SIG-M5 treated with dmso at 0.1 percent for 504 hours (cell line): ENCODE measurements around the gene ONECUT3.
"Not testable (repeated sequence)": the region's sequence is repeated elsewhere in the genome, so short reads cannot be mapped to it uniquely, and the experiment has no call there.

Source experiments
- DNase-seq: peaks from one replicate; lab custom pipeline; 2025; ENCODE audit not compliant: unreplicated experiment; lab: John Stamatoyannopoulos, UW

ONECUT3 gene

GRCh38 chr19:1790054-1790792, 36.9 kb downstream of the ONECUT3 start:
- DNase-seq, result no peak

GRCh38 chr19:1791879-1792278, 38.6 kb downstream of the ONECUT3 start:
- DNase-seq, result no peak

GRCh38 chr19:1794424-1795172, 41.3 kb downstream of the ONECUT3 start:
- no peak for DNase-seq

- DNase-seq, result no peak
These were observed 43.3 kb downstream of the ONECUT3 start for GRCh38 chr19:1796395-1797142.

GRCh38 chr19:1797313-1797712, 44.0 kb downstream of the ONECUT3 start:
- DNase-seq, result not testable (repeated sequence)

GRCh38 chr19:1799695-1800342, 46.5 kb downstream of the ONECUT3 start:
- DNase-seq, result no peak

GRCh38 chr19:1804858-1805257, 51.6 kb downstream of the ONECUT3 start:
- DNase-seq, result no peak

- DNase-seq, result no peak
These were observed 52.3 kb downstream of the ONECUT3 start for GRCh38 chr19:1805401-1806183.

- no peak for DNase-seq
These were observed 53.1 kb downstream of the ONECUT3 start for GRCh38 chr19:1806184-1807029.

- no peak for DNase-seq
These were observed 53.9 kb downstream of the ONECUT3 start for GRCh38 chr19:1807030-1807694.

GRCh38 chr19:1807695-1808394, 54.5 kb downstream of the ONECUT3 start:
- DNase-seq, result no peak

- DNase-seq, result no peak
These were observed 55.1 kb downstream of the ONECUT3 start for GRCh38 chr19:1808395-1808731.

- DNase-seq, result no peak
These were observed 56.4 kb downstream of the ONECUT3 start for GRCh38 chr19:1809678-1810077.

GRCh38 chr19:1810439-1811160, 57.3 kb downstream of the ONECUT3 start:
- DNase-seq, result no peak

- DNase-seq, result peak; percentile 13
These were observed 58.2 kb downstream of the ONECUT3 start for GRCh38 chr19:1811472-1811894.

- peak; percentile 28 for DNase-seq
These were observed 58.7 kb downstream of the ONECUT3 start, which contains the start of gene ATP8B3 for GRCh38 chr19:1811942-1812425. Gene ATP8B3 (minus strand): TSS chr19:1812276. CDS start chr19:1811736, 540 bp downstream.

- peak; percentile 95 for DNase-seq
These were observed 59.3 kb downstream of the ONECUT3 start for GRCh38 chr19:1812426-1813191.
